Suprapubic skin (tissue), 4 donors: ENCODE results near the gene CCDC60.

Experiments
- POLR2A ChIP-seq, 2 donors: fragments of 450-650 bp; IDR thresholded peaks; one replicate each; pipeline ENCODE4 v1.6.1; 2017; ENCODE audit warnings: antibody characterized with exemption in 2 of 2, mild to moderate bottlenecking in 2 of 2, moderate library complexity in 2 of 2
- POLR2AphosphoS5 ChIP-seq, 3 donors: sonication (generic); formaldehyde crosslinking; IDR thresholded peaks; one replicate each; pipeline ENCODE4 v1.6.1; 2017; ENCODE audit warnings: antibody characterized with exemption in 3 of 3
- TF ChIP-seq, protein P1 (sequence below), 2 donors: fragments of 200-600 bp in 1 of 2; fragments of 450-650 bp in 1 of 2; sonication (generic) in 1 of 2; IDR thresholded peaks; one replicate each; pipeline ENCODE4 v1.5.1; 2016 to 2019; ENCODE audit warnings: antibody characterized with exemption in 2 of 2, mild to moderate bottlenecking in 1 of 2, moderate library complexity in 1 of 2

DNA sequence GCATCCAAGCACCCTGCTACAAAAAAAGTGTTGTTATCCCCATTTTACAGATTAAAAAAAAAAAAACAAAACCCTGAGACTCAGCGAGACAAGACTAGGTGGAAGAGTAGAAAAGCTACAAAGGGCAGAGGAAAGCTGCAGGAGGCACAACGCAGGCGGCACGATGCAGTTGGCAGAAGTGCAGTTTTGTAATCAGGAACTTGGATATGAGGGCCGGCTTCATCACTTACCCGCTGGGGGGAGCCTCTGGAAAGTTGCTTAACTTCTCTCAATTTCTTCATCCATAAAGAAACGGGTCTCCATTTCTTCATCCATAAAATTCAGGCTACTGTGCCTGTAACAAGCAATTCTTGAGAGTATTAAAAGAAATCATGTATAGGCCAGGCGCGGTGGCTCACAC, 33.1 kb upstream of the CCDC60 start:
- TF ChIP-seq, protein P1, sequence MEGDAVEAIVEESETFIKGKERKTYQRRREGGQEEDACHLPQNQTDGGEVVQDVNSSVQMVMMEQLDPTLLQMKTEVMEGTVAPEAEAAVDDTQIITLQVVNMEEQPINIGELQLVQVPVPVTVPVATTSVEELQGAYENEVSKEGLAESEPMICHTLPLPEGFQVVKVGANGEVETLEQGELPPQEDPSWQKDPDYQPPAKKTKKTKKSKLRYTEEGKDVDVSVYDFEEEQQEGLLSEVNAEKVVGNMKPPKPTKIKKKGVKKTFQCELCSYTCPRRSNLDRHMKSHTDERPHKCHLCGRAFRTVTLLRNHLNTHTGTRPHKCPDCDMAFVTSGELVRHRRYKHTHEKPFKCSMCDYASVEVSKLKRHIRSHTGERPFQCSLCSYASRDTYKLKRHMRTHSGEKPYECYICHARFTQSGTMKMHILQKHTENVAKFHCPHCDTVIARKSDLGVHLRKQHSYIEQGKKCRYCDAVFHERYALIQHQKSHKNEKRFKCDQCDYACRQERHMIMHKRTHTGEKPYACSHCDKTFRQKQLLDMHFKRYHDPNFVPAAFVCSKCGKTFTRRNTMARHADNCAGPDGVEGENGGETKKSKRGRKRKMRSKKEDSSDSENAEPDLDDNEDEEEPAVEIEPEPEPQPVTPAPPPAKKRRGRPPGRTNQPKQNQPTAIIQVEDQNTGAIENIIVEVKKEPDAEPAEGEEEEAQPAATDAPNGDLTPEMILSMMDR (IDR thresholded peaks at IDR 0.05): no peak
- TF ChIP-seq POLR2A (IDR thresholded peaks at IDR 0.05) (no peak), POLR2AphosphoS5 (IDR thresholded peaks at IDR 0.05) (no peak)
